HCT116 (cell line): ENCODE measurements around the gene OR5W2.

Source experiments
- ATF3 ChIP-seq: IDR thresholded peaks from 2 replicates; pipeline ENCODE4 v1.6.1; 2012
- EGR1 ChIP-seq: IDR thresholded peaks from 2 replicates; pipeline ENCODE4 v1.6.1; 2012; ENCODE audit warnings: low read depth
- EZH2phosphoT487 ChIP-seq: fragments of 200-600 bp; IDR thresholded peaks from 2 replicates; pipeline ENCODE4 v1.6.1; 2018; ENCODE audit warnings: antibody characterized with exemption, borderline replicate concordance
- FOSL1 ChIP-seq: IDR thresholded peaks from 2 replicates; pipeline ENCODE4 v1.6.1; 2012; ENCODE audit warnings: low read depth
- JUND ChIP-seq: IDR thresholded peaks from 2 replicates; pipeline ENCODE4 v1.6.1; 2012
- POLR2A ChIP-seq: IDR thresholded peaks from 2 replicates; pipeline ENCODE4 v1.7.0; 2011; ENCODE audit warnings: borderline replicate concordance; ENCODE audit not compliant: insufficient read depth, insufficient read length; ENCODE audit errors: extremely low read depth
- POLR2AphosphoS5 ChIP-seq: IDR thresholded peaks from 2 replicates; pipeline ENCODE4 v1.6.1; 2011; ENCODE audit warnings: mild to moderate bottlenecking, low read depth, low read length, moderate library complexity
- RAD21 ChIP-seq: IDR thresholded peaks from 2 replicates; pipeline ENCODE4 v1.6.1; 2012; ENCODE audit warnings: low read depth, mild to moderate bottlenecking
- SIN3A ChIP-seq: IDR thresholded peaks from 2 replicates; pipeline ENCODE4 v1.6.1; 2012; ENCODE audit warnings: low read depth
- SP1 ChIP-seq: IDR thresholded peaks from 2 replicates; pipeline ENCODE4 v1.6.1; 2012; ENCODE audit warnings: low read depth
- SRF ChIP-seq: IDR thresholded peaks from 2 replicates; pipeline ENCODE4 v1.6.1; 2012; ENCODE audit warnings: low read depth
- TF ChIP-seq, protein P1 (sequence below), 3 experiments: fragments of 200-600 bp in 1 of 3; sonication (generic) in 1 of 3; IDR thresholded peaks in 2 of 3; conservative IDR thresholded peaks in 1 of 3; 2 replicates each; pipeline ENCODE4 v1.5.1; 2012 to 2017; ENCODE audit warnings: low read depth in 2 of 3, low read length in 2 of 3, antibody characterized with exemption in 1 of 3, borderline replicate concordance in 1 of 3, control low read depth in 1 of 3, mild to moderate bottlenecking in 1 of 3, mixed read lengths in 1 of 3, mixed run types in 1 of 3, moderate library complexity in 1 of 3; ENCODE audit not compliant: insufficient read depth in 1 of 3
- TF ChIP-seq, protein P2 (sequence below): IDR thresholded peaks from 2 replicates; pipeline ENCODE4 v1.6.1; 2012

DNA sequence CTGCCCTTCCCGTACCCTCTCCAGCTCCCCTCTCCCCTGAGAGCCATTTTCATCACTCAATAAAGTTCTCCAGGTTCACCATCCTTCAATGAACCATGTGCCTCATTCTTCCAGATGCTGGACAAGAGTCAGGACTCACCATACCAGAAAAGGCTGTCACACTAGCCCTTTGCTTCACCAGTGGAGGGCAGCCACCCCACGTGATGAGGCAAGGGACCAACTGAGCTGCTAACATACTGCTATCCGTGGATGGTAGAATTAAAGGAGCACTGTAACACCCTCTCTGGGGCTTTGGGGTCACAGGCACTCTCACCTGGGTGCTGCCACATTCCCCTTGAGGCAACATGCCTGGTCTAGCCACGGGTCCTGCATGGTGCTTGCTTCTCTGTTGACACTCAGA lies 34.9 kb upstream of the OR5W2 start:
- TF ChIP-seq POLR2A = no peak
- no peak for TF ChIP-seq EGR1
- TF ChIP-seq POLR2AphosphoS5 = no peak
- TF ChIP-seq, protein P1, sequence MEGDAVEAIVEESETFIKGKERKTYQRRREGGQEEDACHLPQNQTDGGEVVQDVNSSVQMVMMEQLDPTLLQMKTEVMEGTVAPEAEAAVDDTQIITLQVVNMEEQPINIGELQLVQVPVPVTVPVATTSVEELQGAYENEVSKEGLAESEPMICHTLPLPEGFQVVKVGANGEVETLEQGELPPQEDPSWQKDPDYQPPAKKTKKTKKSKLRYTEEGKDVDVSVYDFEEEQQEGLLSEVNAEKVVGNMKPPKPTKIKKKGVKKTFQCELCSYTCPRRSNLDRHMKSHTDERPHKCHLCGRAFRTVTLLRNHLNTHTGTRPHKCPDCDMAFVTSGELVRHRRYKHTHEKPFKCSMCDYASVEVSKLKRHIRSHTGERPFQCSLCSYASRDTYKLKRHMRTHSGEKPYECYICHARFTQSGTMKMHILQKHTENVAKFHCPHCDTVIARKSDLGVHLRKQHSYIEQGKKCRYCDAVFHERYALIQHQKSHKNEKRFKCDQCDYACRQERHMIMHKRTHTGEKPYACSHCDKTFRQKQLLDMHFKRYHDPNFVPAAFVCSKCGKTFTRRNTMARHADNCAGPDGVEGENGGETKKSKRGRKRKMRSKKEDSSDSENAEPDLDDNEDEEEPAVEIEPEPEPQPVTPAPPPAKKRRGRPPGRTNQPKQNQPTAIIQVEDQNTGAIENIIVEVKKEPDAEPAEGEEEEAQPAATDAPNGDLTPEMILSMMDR (IDR thresholded peaks at IDR 0.05 in 2 of 3, conservative IDR thresholded peaks at IDR 0.05 in 1 of 3; ENCODE audit: borderline replicate concordance in 1 of 3, insufficient read depth in 1 of 3, low read depth in 2 of 3, low read length in 2 of 3) = no peak
- no peak for TF ChIP-seq RAD21
- TF ChIP-seq FOSL1 = no peak
- TF ChIP-seq ATF3 = no peak
- TF ChIP-seq EZH2phosphoT487 = no peak
- TF ChIP-seq SIN3A = no peak
- no peak for TF ChIP-seq SP1
- no peak for TF ChIP-seq SRF
- no peak for TF ChIP-seq JUND
- TF ChIP-seq, protein P2, sequence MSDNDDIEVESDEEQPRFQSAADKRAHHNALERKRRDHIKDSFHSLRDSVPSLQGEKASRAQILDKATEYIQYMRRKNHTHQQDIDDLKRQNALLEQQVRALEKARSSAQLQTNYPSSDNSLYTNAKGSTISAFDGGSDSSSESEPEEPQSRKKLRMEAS = no peak
